Subcutaneous adipose tissue (tissue), 4 donors: ENCODE measurements around the gene CD93. TPM values are rescaled to one million over a fixed set of nuclear protein-coding genes. Genes with fewer than 3 reads are reported as not detected.

Experiments
- total RNA-seq, 4 donors: library from RNA; depleted of rRNA; stranded (reverse); fragments of >200 nt; gene quantifications; one replicate each; pipeline ENCODE4 v1.1.0, GENCODE V29; 2016
- TF ChIP-seq, protein P1 (sequence below): fragments of 450-650 bp; IDR thresholded peaks from one replicate; pipeline ENCODE4 v1.5.1; 2016; ENCODE audit warnings: low read depth, mild to moderate bottlenecking, control low read depth, antibody characterized with exemption, moderate library complexity

Gene CD93
- total RNA-seq, 4 donors from 2014 or later: 47.8 to 82.9 (median 61.0) TPM

- TF ChIP-seq, protein P1, sequence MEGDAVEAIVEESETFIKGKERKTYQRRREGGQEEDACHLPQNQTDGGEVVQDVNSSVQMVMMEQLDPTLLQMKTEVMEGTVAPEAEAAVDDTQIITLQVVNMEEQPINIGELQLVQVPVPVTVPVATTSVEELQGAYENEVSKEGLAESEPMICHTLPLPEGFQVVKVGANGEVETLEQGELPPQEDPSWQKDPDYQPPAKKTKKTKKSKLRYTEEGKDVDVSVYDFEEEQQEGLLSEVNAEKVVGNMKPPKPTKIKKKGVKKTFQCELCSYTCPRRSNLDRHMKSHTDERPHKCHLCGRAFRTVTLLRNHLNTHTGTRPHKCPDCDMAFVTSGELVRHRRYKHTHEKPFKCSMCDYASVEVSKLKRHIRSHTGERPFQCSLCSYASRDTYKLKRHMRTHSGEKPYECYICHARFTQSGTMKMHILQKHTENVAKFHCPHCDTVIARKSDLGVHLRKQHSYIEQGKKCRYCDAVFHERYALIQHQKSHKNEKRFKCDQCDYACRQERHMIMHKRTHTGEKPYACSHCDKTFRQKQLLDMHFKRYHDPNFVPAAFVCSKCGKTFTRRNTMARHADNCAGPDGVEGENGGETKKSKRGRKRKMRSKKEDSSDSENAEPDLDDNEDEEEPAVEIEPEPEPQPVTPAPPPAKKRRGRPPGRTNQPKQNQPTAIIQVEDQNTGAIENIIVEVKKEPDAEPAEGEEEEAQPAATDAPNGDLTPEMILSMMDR: no peak
Measured at GRCh38 chr20:23080521-23080920, 5.6 kb downstream of the CD93 start.

DNA sequence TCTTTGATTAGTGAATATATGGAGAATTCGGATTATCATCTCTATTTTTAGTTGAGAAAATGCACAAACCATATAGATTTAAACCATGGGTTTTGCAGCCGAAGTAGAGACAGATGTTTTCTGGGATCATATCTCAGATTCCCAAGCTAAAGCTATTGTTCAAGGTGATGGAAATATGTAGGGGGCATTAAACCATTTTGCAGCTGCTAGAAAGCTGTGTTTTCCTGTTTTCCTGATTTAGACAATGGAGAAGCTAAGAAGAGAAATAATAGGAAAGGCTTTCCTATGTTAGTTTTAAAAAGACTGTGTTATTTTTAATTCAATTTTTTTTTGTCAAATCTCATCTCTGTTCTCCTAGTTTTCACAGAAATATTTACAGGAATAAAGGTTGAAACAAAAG lies 6.2 kb downstream of the CD93 start:
- TF ChIP-seq, protein P1: no peak

DNA sequence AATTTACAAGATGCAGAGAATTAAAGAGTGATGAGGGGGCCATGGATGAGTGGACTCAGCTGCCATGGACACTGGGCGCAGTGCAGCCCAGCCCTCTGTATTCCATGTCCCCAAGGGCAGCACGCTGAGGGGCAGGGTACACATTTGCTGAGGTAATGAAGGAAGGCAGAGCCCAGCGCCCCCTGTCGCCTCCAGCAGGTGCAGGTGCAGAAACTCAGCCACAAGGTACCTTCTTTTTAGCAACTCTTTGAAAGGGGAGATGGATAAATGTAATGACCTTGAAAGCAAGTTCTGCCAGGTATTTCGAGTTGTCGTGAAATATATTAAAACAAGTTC lies 7.1 kb downstream of the CD93 start:
- TF ChIP-seq, protein P1: no peak

GRCh38 chr20:23078351-23079015 lies 7.6 kb downstream of the CD93 start:
- TF ChIP-seq, protein P1: no peak

GRCh38 chr20:23077277-23077676 lies 8.8 kb downstream of the CD93 start:
- TF ChIP-seq, protein P1: no peak

DNA sequence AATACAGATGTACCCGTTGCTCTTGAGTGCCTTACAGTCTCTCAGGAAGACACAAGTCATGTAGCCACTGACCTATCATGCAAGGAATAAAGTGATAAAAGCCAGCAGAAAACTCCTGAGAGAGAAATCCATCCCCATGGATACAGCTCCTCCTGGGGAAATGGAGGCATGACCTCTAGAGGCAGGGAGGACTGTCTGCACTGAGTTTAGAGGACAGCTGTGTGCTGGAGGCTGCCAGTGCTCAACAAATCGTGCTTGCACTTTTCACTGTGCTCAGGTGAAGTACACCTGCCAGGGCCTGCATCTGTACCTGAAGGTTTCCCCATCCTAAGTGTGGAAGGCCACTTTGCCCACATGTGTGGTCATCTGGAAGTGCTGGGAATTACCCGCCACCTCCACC lies 12.1 kb downstream of the CD93 start:
- TF ChIP-seq, protein P1: no peak

- TF ChIP-seq, protein P1: no peak
Measured at GRCh38 chr20:23072892-23073586, 13.1 kb downstream of the CD93 start.
